Astrocyte (in vitro differentiated cells and primary cell): Measurements from ENCODE around the gene C10orf90. TPM values are rescaled to one million over a fixed set of nuclear protein-coding genes. Genes with fewer than 3 reads are reported as not detected.

Source experiments
- DNase-seq: peaks from one replicate; pipeline ENCODE4 v3.0.0-alpha.2; 2010; ENCODE audit warnings: low read depth
- FAIRE-seq: peaks from 2 replicates; lab custom pipeline; 2011; peaks lifted over from hg19 to GRCh38; lab: Jason Lieb, UNC
- H2AFZ ChIP-seq: 2 replicates; pipeline ENCODE4 v1.6.0; 2012; ENCODE audit warnings: low read depth, low read length, inconsistent platforms
- H3K27ac ChIP-seq: 2 replicates; pipeline ENCODE4 v1.5.1; 2011; ENCODE audit warnings: low read depth, low read length, inconsistent platforms
- H3K27me3 ChIP-seq: 2 replicates; pipeline ENCODE4 v1.6.0; 2011; ENCODE audit warnings: low read length, inconsistent platforms; ENCODE audit not compliant: insufficient read depth
- H3K36me3 ChIP-seq: 2 replicates; pipeline ENCODE4 v1.5.1; 2011; ENCODE audit warnings: low read length, inconsistent platforms; ENCODE audit not compliant: insufficient read depth
- H3K4me1 ChIP-seq: 2 replicates; pipeline ENCODE4 v1.5.1; 2011; ENCODE audit warnings: low read length, inconsistent platforms; ENCODE audit not compliant: insufficient read depth
- H3K4me2 ChIP-seq: 2 replicates; pipeline ENCODE4 v1.6.0; 2012; ENCODE audit warnings: low read length, inconsistent platforms
- H3K4me3 ChIP-seq: 2 replicates; pipeline ENCODE4 v1.5.1; 2011; ENCODE audit warnings: low read depth, mild to moderate bottlenecking, low read length, inconsistent platforms; ENCODE audit not compliant: insufficient read depth
- H3K79me2 ChIP-seq: 2 replicates; pipeline ENCODE4 v1.6.0; 2012; ENCODE audit warnings: mild to moderate bottlenecking, low read length, inconsistent platforms; ENCODE audit not compliant: insufficient read depth
- H3K9ac ChIP-seq: 2 replicates; pipeline ENCODE4 v1.6.0; 2012; ENCODE audit warnings: mild to moderate bottlenecking, low read length, inconsistent platforms
- H3K9me3 ChIP-seq: 2 replicates; pipeline ENCODE4 v1.5.1; 2012; ENCODE audit warnings: low read depth, mild to moderate bottlenecking, low read length, inconsistent platforms; ENCODE audit not compliant: insufficient read depth
- H4K20me1 ChIP-seq: 2 replicates; pipeline ENCODE4 v1.6.0; 2012; ENCODE audit warnings: low read length, inconsistent platforms; ENCODE audit not compliant: insufficient read depth
- H3K27ac Mint-ChIP-seq: one replicate; pipeline ENCODE4 v1.8.0; 2021; ENCODE audit warnings: mild to moderate bottlenecking, mixed read lengths; ENCODE audit not compliant: unreplicated experiment
- H3K27me3 Mint-ChIP-seq: one replicate; pipeline ENCODE4 v1.8.0; 2021; ENCODE audit warnings: low read depth, mixed read lengths; ENCODE audit not compliant: unreplicated experiment
- H3K36me3 Mint-ChIP-seq: one replicate; pipeline ENCODE4 v1.8.0; 2021; ENCODE audit warnings: low read depth, mixed read lengths; ENCODE audit not compliant: unreplicated experiment
- H3K4me1 Mint-ChIP-seq: one replicate; pipeline ENCODE4 v1.8.0; 2021; ENCODE audit warnings: low read depth, mixed read lengths; ENCODE audit not compliant: unreplicated experiment
- H3K4me3 Mint-ChIP-seq: one replicate; pipeline ENCODE4 v1.8.0; 2021; ENCODE audit warnings: mild to moderate bottlenecking, moderate library complexity, mixed read lengths; ENCODE audit not compliant: unreplicated experiment
- H3K9me3 Mint-ChIP-seq: one replicate; pipeline ENCODE4 v1.8.0; 2021; ENCODE audit warnings: mild to moderate bottlenecking, mixed read lengths; ENCODE audit not compliant: unreplicated experiment
- EZH2 ChIP-seq: IDR thresholded peaks from 2 replicates; pipeline ENCODE4 v1.6.1; 2012; ENCODE audit warnings: mild to moderate bottlenecking, low read length, inconsistent platforms; ENCODE audit not compliant: insufficient read depth
- total RNA-seq: library from RNA; stranded (reverse); gene quantifications from 2 replicates; pipeline ENCODE4 v1.2.1, GENCODE V29; 2021
- TF ChIP-seq, protein P1 (sequence below): IDR thresholded peaks from 2 replicates; pipeline ENCODE4 v1.5.1; 2011; ENCODE audit warnings: low read depth, mild to moderate bottlenecking, inconsistent platforms, low read length, moderate library complexity; ENCODE audit not compliant: insufficient read depth

The C10orf90 gene
- total RNA-seq, 1 donor from 2014 or later: not detected

DNA sequence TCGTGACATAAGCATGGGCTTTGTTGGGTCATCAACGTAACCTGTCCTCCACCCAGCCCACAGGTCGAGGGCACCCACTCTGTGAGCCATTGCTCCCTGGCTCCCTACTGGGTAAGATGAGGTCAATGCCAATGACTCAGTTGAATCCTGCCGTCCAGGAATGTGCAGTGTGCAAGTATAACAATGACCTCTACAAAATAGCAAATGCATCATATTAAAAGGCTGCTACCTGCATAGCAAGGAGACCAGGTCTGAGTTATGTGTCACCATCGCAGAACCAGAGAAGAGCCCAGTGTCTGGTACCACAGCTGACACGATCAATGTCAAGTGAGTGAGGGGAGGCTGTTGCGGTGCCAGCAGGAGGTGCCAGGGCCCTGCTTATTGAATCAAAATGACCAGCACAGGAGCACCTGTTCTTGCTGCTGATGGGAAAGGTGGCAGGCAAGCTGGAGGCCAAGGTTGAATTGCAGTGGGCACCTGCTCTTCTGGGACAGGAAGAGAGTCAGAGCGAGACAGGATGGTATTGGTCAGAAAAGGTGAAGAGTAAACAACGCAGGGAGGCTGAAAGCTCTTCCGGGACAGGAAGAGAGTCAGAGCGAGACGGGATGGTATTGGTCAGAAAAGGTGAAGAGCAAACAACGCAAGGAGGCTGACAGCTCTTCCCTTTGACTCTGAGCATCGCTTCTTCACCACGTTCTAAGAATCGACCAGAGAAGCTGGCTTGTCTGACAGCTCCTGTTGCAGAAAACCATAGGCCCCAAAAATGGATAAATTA is 173.5 kb downstream of the C10orf90 start:
- H3K9ac ChIP-seq: no peak overlapping the region
- Mint-ChIP-seq H3K36me3 (no peaks in the 10 kb centered on the region), H3K9me3 (peaks cover 4% of the 10 kb centered on the region), H3K27ac (no peak overlapping the region), H3K27me3 (peaks cover 2% of the 10 kb centered on the region), H3K4me3 (no peak overlapping the region), H3K4me1 (peaks cover 16% of the 10 kb centered on the region)
- H3K27ac ChIP-seq: no peak overlapping the region
- no peaks in the 10 kb centered on the region for H3K9me3 ChIP-seq
- no peak overlapping the region for H3K4me2 ChIP-seq
- no peak overlapping the region for H2AFZ ChIP-seq
- no peaks in the 10 kb centered on the region for H3K27me3 ChIP-seq
- H3K4me1 ChIP-seq: peaks cover 15% of the 10 kb centered on the region
- FAIRE-seq (no peak), DNase-seq (no peak)
- no peak for TF ChIP-seq EZH2
- TF ChIP-seq, protein P1, sequence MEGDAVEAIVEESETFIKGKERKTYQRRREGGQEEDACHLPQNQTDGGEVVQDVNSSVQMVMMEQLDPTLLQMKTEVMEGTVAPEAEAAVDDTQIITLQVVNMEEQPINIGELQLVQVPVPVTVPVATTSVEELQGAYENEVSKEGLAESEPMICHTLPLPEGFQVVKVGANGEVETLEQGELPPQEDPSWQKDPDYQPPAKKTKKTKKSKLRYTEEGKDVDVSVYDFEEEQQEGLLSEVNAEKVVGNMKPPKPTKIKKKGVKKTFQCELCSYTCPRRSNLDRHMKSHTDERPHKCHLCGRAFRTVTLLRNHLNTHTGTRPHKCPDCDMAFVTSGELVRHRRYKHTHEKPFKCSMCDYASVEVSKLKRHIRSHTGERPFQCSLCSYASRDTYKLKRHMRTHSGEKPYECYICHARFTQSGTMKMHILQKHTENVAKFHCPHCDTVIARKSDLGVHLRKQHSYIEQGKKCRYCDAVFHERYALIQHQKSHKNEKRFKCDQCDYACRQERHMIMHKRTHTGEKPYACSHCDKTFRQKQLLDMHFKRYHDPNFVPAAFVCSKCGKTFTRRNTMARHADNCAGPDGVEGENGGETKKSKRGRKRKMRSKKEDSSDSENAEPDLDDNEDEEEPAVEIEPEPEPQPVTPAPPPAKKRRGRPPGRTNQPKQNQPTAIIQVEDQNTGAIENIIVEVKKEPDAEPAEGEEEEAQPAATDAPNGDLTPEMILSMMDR: no peak
- H4K20me1 ChIP-seq: no peaks in the 10 kb centered on the region
- no peaks in the 10 kb centered on the region for H3K79me2 ChIP-seq
- H3K36me3 ChIP-seq: no peaks in the 10 kb centered on the region
- H3K4me3 ChIP-seq: no peak overlapping the region

DNA sequence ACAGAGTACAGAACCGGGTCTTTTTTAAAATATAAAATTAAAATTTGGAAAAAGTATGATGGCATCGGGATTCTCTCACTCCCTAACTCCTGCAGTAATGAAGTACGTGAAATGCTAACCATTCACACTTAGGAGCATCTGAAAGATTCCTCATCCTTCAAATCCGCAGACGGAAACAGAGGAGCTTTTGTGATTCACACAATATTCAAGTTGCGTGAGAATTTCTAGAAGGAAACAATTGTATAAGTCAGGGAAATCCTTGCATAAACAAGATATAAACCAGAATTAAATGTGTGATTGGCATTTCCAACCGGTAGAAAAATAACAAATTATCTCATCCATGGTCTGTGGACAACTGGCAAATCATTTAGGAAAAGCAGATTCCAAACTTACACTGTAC is 179.0 kb downstream of the C10orf90 start:
- Histone ChIP-seq H3K4me3 (no peak overlapping the region), H4K20me1 (no peaks in the 10 kb centered on the region), H2AFZ (no peak overlapping the region), H3K4me2 (no peak overlapping the region), H3K79me2 (no peaks in the 10 kb centered on the region), H3K4me1 (no peaks in the 10 kb centered on the region), H3K9me3 (no peaks in the 10 kb centered on the region), H3K36me3 (no peaks in the 10 kb centered on the region), H3K9ac (no peak overlapping the region), H3K27ac (no peak overlapping the region), H3K27me3 (no peaks in the 10 kb centered on the region)
- H3K27ac Mint-ChIP-seq: no peak overlapping the region
- H3K36me3 Mint-ChIP-seq: no peaks in the 10 kb centered on the region
- FAIRE-seq: no peak
- no peak for TF ChIP-seq EZH2
- TF ChIP-seq, protein P1: no peak
- H3K4me3 Mint-ChIP-seq: no peak overlapping the region
- peaks cover 2% of the 10 kb centered on the region for H3K27me3 Mint-ChIP-seq
- DNase-seq: no peak
- no peaks in the 10 kb centered on the region for H3K4me1 Mint-ChIP-seq
- peaks cover 10% of the 10 kb centered on the region for H3K9me3 Mint-ChIP-seq

DNA sequence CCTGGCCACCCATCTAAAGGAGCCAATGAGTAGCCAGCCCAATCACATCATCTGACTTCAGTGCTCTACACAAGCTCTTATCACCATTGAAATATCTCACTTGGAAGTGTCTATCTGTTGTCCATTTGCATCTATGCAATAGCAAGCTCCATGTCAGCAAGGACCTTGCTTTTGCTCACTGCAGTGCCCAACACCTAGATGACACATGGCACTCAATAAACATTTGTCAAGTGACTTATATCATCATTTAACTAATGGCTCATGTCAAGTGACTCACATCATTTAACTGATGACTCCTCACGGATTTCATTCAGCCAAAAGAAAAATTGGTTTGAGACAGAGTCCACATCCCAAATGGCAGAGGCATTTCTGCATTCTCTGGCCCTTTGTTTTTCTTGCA is 189.3 kb downstream of the C10orf90 start:
- FAIRE-seq (no peak), DNase-seq (no peak)
- TF ChIP-seq, protein P1: no peak
- no peak for TF ChIP-seq EZH2
- Mint-ChIP-seq H3K27me3 (peaks cover 11% of the 10 kb centered on the region), H3K36me3 (no peaks in the 10 kb centered on the region), H3K27ac (no peak overlapping the region), H3K4me1 (peaks cover 1% of the 10 kb centered on the region), H3K9me3 (peaks cover 3% of the 10 kb centered on the region), H3K4me3 (no peak overlapping the region)
- H3K4me1 ChIP-seq: peaks cover 1% of the 10 kb centered on the region
- H3K36me3 ChIP-seq: no peaks in the 10 kb centered on the region
- H3K9ac ChIP-seq: no peak overlapping the region
- no peak overlapping the region for H2AFZ ChIP-seq
- H3K79me2 ChIP-seq: no peaks in the 10 kb centered on the region
- no peaks in the 10 kb centered on the region for H4K20me1 ChIP-seq
- H3K27me3 ChIP-seq: no peaks in the 10 kb centered on the region
- H3K4me3 ChIP-seq: no peak overlapping the region
- no peak overlapping the region for H3K27ac ChIP-seq
- no peaks in the 10 kb centered on the region for H3K9me3 ChIP-seq
- no peak overlapping the region for H3K4me2 ChIP-seq
